SK-N-SH treated with all-trans-retinoic acid at 6 μM for 48 hours (cell line): ENCODE measurements around the gene ATG10.

Experiments used
- ARNTL ChIP-seq: fragments of 450-650 bp; formaldehyde crosslinking; IDR thresholded peaks from 2 replicates; pipeline ENCODE4 v1.5.0; 2020; ENCODE audit warnings: low read depth, mild to moderate bottlenecking, moderate library complexity, borderline replicate concordance
- BACH2 ChIP-seq: fragments of 250-450 bp; sonication (Bioruptor Pico); IDR thresholded peaks from 2 replicates; pipeline ENCODE4 v1.9.0; 2021; ENCODE audit warnings: mild to moderate bottlenecking, borderline replicate concordance
- GLIS3 ChIP-seq: fragments of 250-450 bp; sonication (Bioruptor Pico); IDR thresholded peaks from 2 replicates; pipeline ENCODE4 v1.5.0; 2020; ENCODE audit warnings: mild to moderate bottlenecking, moderate library complexity
- ZFP30 ChIP-seq: fragments of 450-650 bp; formaldehyde crosslinking; IDR thresholded peaks from 2 replicates; pipeline ENCODE4 v1.5.0; 2022; ENCODE audit warnings: mild to moderate bottlenecking, moderate library complexity
- TF ChIP-seq, protein P1 (sequence below): fragments of 250-450 bp; sonication (Bioruptor Pico); IDR thresholded peaks from 2 replicates; pipeline ENCODE4 v1.5.1; 2020; ENCODE audit warnings: low read depth, mild to moderate bottlenecking, moderate library complexity
- TF ChIP-seq, protein P2 (sequence below): fragments of 250-450 bp; sonication (Bioruptor Pico); IDR thresholded peaks from 2 replicates; pipeline ENCODE4 v1.8.0; 2020; ENCODE audit warnings: mild to moderate bottlenecking, moderate library complexity, borderline replicate concordance

- TF ChIP-seq, protein P1, sequence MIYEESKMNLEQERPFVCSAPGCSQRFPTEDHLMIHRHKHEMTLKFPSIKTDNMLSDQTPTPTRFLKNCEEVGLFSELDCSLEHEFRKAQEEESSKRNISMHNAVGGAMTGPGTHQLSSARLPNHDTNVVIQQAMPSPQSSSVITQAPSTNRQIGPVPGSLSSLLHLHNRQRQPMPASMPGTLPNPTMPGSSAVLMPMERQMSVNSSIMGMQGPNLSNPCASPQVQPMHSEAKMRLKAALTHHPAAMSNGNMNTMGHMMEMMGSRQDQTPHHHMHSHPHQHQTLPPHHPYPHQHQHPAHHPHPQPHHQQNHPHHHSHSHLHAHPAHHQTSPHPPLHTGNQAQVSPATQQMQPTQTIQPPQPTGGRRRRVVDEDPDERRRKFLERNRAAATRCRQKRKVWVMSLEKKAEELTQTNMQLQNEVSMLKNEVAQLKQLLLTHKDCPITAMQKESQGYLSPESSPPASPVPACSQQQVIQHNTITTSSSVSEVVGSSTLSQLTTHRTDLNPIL (CRISPR knock-in tag): no peak
- TF ChIP-seq GLIS3 (CRISPR knock-in tag): no peak
- TF ChIP-seq BACH2: no peak
- TF ChIP-seq ZFP30 (CRISPR knock-in tag): no peak
- TF ChIP-seq, protein P2, sequence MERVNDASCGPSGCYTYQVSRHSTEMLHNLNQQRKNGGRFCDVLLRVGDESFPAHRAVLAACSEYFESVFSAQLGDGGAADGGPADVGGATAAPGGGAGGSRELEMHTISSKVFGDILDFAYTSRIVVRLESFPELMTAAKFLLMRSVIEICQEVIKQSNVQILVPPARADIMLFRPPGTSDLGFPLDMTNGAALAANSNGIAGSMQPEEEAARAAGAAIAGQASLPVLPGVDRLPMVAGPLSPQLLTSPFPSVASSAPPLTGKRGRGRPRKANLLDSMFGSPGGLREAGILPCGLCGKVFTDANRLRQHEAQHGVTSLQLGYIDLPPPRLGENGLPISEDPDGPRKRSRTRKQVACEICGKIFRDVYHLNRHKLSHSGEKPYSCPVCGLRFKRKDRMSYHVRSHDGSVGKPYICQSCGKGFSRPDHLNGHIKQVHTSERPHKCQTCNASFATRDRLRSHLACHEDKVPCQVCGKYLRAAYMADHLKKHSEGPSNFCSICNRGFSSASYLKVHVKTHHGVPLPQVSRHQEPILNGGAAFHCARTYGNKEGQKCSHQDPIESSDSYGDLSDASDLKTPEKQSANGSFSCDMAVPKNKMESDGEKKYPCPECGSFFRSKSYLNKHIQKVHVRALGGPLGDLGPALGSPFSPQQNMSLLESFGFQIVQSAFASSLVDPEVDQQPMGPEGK (CRISPR knock-in tag): no peak
- TF ChIP-seq ARNTL (CRISPR knock-in tag): no peak
Measured at GRCh38 chr5:81989204-81989603, 17.4 kb downstream of the ATG10 start.
